Spleen (tissue), 11 donors: ENCODE measurements around the gene PTPRG. TPM values are rescaled to one million over a fixed set of nuclear protein-coding genes. Genes with fewer than 3 reads are reported as not detected.

Experiments used
- DNase-seq: peaks from one replicate; pipeline ENCODE4 v3.0.0-alpha.2; 2020
- H3K27ac ChIP-seq, 8 donors: fragments of 200-600 bp; sonication (generic) in 7 of 8; 1 replicate in 4 of 8; 2 replicates in 4 of 8; pipeline versions ENCODE4 v1.5.0 to v1.8.0; 2016 to 2021; ENCODE audit warnings: inconsistent platforms in 4 of 8, mild to moderate bottlenecking in 4 of 8, moderate library complexity in 1 of 8
- H3K27me3 ChIP-seq, 7 donors: fragments of 200-600 bp; sonication (generic) in 6 of 7; replicated peaks in 1 of 7; 1 replicate in 4 of 7; 2 replicates in 3 of 7; pipeline versions ENCODE4 v1.5.0 to v1.8.0; 2016 to 2021; ENCODE audit warnings: inconsistent platforms in 3 of 7, mild to moderate bottlenecking in 1 of 7
- H3K36me3 ChIP-seq, 6 donors: fragments of 200-600 bp; sonication (generic) in 5 of 6; 1 replicate in 4 of 6; 2 replicates in 2 of 6; pipeline versions ENCODE4 v1.5.0 to v1.8.0; 2016 to 2021; ENCODE audit warnings: inconsistent platforms in 2 of 6
- H3K4me1 ChIP-seq, 6 donors: fragments of 200-600 bp; sonication (generic) in 5 of 6; 1 replicate in 3 of 6; 2 replicates in 3 of 6; pipeline versions ENCODE4 v1.5.0 to v1.8.0; 2016 to 2021; ENCODE audit warnings: inconsistent platforms in 3 of 6
- H3K4me3 ChIP-seq, 8 donors: fragments of 200-600 bp; sonication (generic) in 7 of 8; 1 replicate in 4 of 8; 2 replicates in 4 of 8; pipeline versions ENCODE4 v1.5.0 to v1.8.0; 2016 to 2021; ENCODE audit warnings: inconsistent platforms in 4 of 8, mild to moderate bottlenecking in 4 of 8, moderate library complexity in 2 of 8
- H3K9me3 ChIP-seq, 8 donors: fragments of 200-600 bp; sonication (generic) in 7 of 8; 1 replicate in 4 of 8; 2 replicates in 4 of 8; pipeline versions ENCODE4 v1.5.0 to v1.8.0; 2016 to 2021; ENCODE audit warnings: inconsistent platforms in 4 of 8
- POLR2A ChIP-seq, 3 donors: fragments of 450-650 bp; IDR thresholded peaks; one replicate each; pipeline ENCODE4 v1.5.1; 2017; ENCODE audit warnings: antibody characterized with exemption in 3 of 3, mild to moderate bottlenecking in 1 of 3
- POLR2AphosphoS5 ChIP-seq, 3 donors: sonication (generic); formaldehyde crosslinking; IDR thresholded peaks; one replicate each; pipeline ENCODE4 v1.5.1; 2017; ENCODE audit warnings: antibody characterized with exemption in 3 of 3
- WGBS, 5 donors: extraction: QIAGEN DNeasy Blood & Tissue Kit in 3 of 5; methylation state at CpG; one replicate each; pipeline versions ENCODE4 v1.1.5 to v1.1.7; 2013 to 2018; 5-methylcytosine and 5-hydroxymethylcytosine counted together
- intact Hi-C: fragments of 100-400 bp; cut with DNase I; formaldehyde crosslinking; loops from one replicate; pipeline ENCODE4 v1.15.0; 2023; ENCODE audit warnings: low total_unique reads
- polyA plus RNA-seq, 3 donors: library from polyadenylated mRNA; stranded (reverse); fragments of 200-250 nt; gene quantifications; one replicate each; pipeline ENCODE4 v1.2.1, GENCODE V29; 2013
- total RNA-seq, 7 donors: library from RNA; depleted of rRNA in 3 of 7; stranded (reverse); fragments of >200 nt in 3 of 7; fragmentation: NEBNext Ultra II Directional in 4 of 7; extraction: Animal tissue kit (Norgen Biotek cat#: 25700) in 4 of 7; gene quantifications; one replicate each; pipeline versions ENCODE4 v1.1.0 to v1.2.1, GENCODE V29; 2016 to 2021
- TF ChIP-seq, protein P1 (sequence below), 11 experiments: fragments of 200-600 bp in 7 of 11; fragments of 450-650 bp in 4 of 11; sonication (generic) in 4 of 11; IDR thresholded peaks in 8 of 11; conservative IDR thresholded peaks in 3 of 11; 1 replicate in 7 of 11; 2 replicates in 4 of 11; pipeline versions ENCODE4 v1.4.0 to v1.8.0; 2016 to 2021; ENCODE audit warnings: antibody characterized with exemption in 11 of 11, inconsistent platforms in 4 of 11, mild to moderate bottlenecking in 1 of 11
- donor health status: healthy with polysubstance abuse.
- donor health status: DM: no; HTN: no; CAD: no; lungs with moderate emphysema.
- donor health status: DM: no; HTN: no; CAD: no.
- donor health status: Bipolar disorder and iron deficiency.
- donor health status: healthy.
- donor health status: DM: no; HTN: no; CAD: no.
- donor health status: DM: yes; HTN: yes; CAD: no.

The PTPRG gene
- total and polyA plus RNA-seq, 10 donors = 0.89 to 77.0 (median 34.5) TPM

GRCh38 chr3:62096521-62096920 is 535.1 kb downstream of the PTPRG start:
- H3K4me1 ChIP-seq = no peaks in the 10 kb centered on the region
- H3K27me3 ChIP-seq = no peaks in the 10 kb centered on the region
- TF ChIP-seq POLR2AphosphoS5 (IDR thresholded peaks at IDR 0.05) = no peak
- TF ChIP-seq, protein P1, sequence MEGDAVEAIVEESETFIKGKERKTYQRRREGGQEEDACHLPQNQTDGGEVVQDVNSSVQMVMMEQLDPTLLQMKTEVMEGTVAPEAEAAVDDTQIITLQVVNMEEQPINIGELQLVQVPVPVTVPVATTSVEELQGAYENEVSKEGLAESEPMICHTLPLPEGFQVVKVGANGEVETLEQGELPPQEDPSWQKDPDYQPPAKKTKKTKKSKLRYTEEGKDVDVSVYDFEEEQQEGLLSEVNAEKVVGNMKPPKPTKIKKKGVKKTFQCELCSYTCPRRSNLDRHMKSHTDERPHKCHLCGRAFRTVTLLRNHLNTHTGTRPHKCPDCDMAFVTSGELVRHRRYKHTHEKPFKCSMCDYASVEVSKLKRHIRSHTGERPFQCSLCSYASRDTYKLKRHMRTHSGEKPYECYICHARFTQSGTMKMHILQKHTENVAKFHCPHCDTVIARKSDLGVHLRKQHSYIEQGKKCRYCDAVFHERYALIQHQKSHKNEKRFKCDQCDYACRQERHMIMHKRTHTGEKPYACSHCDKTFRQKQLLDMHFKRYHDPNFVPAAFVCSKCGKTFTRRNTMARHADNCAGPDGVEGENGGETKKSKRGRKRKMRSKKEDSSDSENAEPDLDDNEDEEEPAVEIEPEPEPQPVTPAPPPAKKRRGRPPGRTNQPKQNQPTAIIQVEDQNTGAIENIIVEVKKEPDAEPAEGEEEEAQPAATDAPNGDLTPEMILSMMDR (IDR thresholded peaks at IDR 0.05 in 8 of 11, conservative IDR thresholded peaks at IDR 0.05 in 3 of 11) = no peak
- TF ChIP-seq POLR2A (IDR thresholded peaks at IDR 0.05) = no peak
- intact Hi-C loops = no loop called here
- 73 to 98% (median 83%) methylated on average over 1 of the region's 1 CpG for WGBS, 5 donors
- no peak for DNase-seq
- H3K4me3 ChIP-seq = no peak overlapping the region
- H3K9me3 ChIP-seq = no peaks in the 10 kb centered on the region
- H3K36me3 ChIP-seq = no peaks in the 10 kb centered on the region
- H3K27ac ChIP-seq = no peak overlapping the region

DNA sequence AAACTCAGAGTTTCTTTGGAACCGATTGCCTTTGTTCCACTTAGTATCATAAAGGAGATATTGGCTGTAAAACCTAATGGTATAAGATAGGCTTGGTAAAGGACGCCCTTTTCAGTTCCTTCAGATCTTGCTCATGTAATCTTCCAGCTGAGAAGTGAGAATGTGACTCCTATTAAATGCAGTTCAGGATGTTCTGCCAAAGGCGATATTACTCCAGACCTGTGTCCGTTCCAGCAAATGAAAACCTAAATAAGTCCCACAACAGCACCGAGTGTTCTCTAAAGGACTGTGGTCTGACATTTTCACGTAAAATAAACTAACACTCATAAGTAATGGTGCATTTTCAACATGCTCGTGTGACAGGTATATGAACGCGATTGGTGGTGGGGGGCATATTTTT is 535.8 kb downstream of the PTPRG start:
- H3K27ac ChIP-seq = no peak overlapping the region
- intact Hi-C loops = no loop called here
- H3K4me1 ChIP-seq = no peaks in the 10 kb centered on the region
- WGBS, 5 donors = 91 to 95% (median 94%) methylated on average over 9 of the region's 9 CpGs
- no peaks in the 10 kb centered on the region for H3K9me3 ChIP-seq
- no peaks in the 10 kb centered on the region for H3K36me3 ChIP-seq
- no peak overlapping the region for H3K4me3 ChIP-seq
- TF ChIP-seq POLR2AphosphoS5 (IDR thresholded peaks at IDR 0.05) (no peak), POLR2A (IDR thresholded peaks at IDR 0.05) (no peak)
- TF ChIP-seq, protein P1 (IDR thresholded peaks at IDR 0.05 in 8 of 11, conservative IDR thresholded peaks at IDR 0.05 in 3 of 11) = no peak
- no peaks in the 10 kb centered on the region for H3K27me3 ChIP-seq
- DNase-seq = no peak

GRCh38 chr3:62098646-62099365 is 537.4 kb downstream of the PTPRG start:
- 87 to 93% (median 90%) methylated on average over 4 of the region's 4 CpGs for WGBS, 5 donors
- Histone ChIP-seq H3K27ac (no peak overlapping the region), H3K4me1 (no peaks in the 10 kb centered on the region), H3K27me3 (no peaks in the 10 kb centered on the region), H3K9me3 (no peaks in the 10 kb centered on the region), H3K36me3 (no peaks in the 10 kb centered on the region), H3K4me3 (no peak overlapping the region)
- intact Hi-C loops = no loop called here
- TF ChIP-seq, protein P1 (IDR thresholded peaks at IDR 0.05 in 8 of 11, conservative IDR thresholded peaks at IDR 0.05 in 3 of 11) = no peak
- TF ChIP-seq POLR2A (IDR thresholded peaks at IDR 0.05) (no peak), POLR2AphosphoS5 (IDR thresholded peaks at IDR 0.05) (no peak)
- no peak for DNase-seq

- H3K9me3 ChIP-seq = no peaks in the 10 kb centered on the region
- intact Hi-C loops = no loop called here
- 70 to 81% (median 78%) methylated on average over 7 of the region's 7 CpGs for WGBS, 5 donors
- H3K36me3 ChIP-seq = no peaks in the 10 kb centered on the region
- H3K4me3 ChIP-seq = no peak overlapping the region
- H3K4me1 ChIP-seq = no peaks in the 10 kb centered on the region
- TF ChIP-seq, protein P1 (IDR thresholded peaks at IDR 0.05 in 8 of 11, conservative IDR thresholded peaks at IDR 0.05 in 3 of 11) = no peak
- TF ChIP-seq POLR2A (IDR thresholded peaks at IDR 0.05) (no peak), POLR2AphosphoS5 (IDR thresholded peaks at IDR 0.05) (no peak)
- H3K27me3 ChIP-seq = no peaks in the 10 kb centered on the region
- DNase-seq = no peak
- no peak overlapping the region for H3K27ac ChIP-seq
These were observed 539.1 kb downstream of the PTPRG start for GRCh38 chr3:62100282-62100989.
